HL-60 (cell line): Measurements from ENCODE around the gene ZNF547.

Source experiments
- DNase-seq, 2 experiments: peaks; one replicate each; pipeline ENCODE4 v3.0.0-alpha.2; 2010 to 2020; ENCODE audit warnings: low read depth in 1 of 2, low spot score in 1 of 2
- H3K27ac ChIP-seq: fragments of 250-450 bp; sonication (Bioruptor Pico); replicated peaks from 2 replicates; pipeline ENCODE4 v1.5.1; 2020; ENCODE audit warnings: mild to moderate bottlenecking, moderate library complexity
- H3K27me3 ChIP-seq: fragments of 250-450 bp; sonication (Bioruptor Pico); 2 replicates; pipeline ENCODE4 v1.5.1; 2021; ENCODE audit warnings: mild to moderate bottlenecking, moderate library complexity; ENCODE audit not compliant: insufficient read depth, poor library complexity, severe bottlenecking
- H3K4me3 ChIP-seq: replicated peaks from 2 replicates; pipeline ENCODE4 v1.5.1; 2011; ENCODE audit warnings: mild to moderate bottlenecking, control low read depth, low read length; ENCODE audit not compliant: insufficient read depth
- GABPA ChIP-seq: IDR thresholded peaks from 2 replicates; pipeline ENCODE4 v1.6.1; 2012; ENCODE audit warnings: low read depth
- POLR2AphosphoS5 ChIP-seq: IDR thresholded peaks from 2 replicates; pipeline ENCODE4 v1.6.1; 2012; ENCODE audit warnings: low read depth
- SPI1 ChIP-seq: IDR thresholded peaks from 2 replicates; pipeline ENCODE4 v1.6.1; 2012; ENCODE audit warnings: low read depth, mild to moderate bottlenecking, borderline replicate concordance
- TF ChIP-seq, protein P1 (sequence below): IDR thresholded peaks from one replicate; pipeline ENCODE4 v1.5.1; 2011; ENCODE audit warnings: low read length, control low read depth, inconsistent platforms; ENCODE audit not compliant: insufficient read depth
- TF ChIP-seq, protein P2 (sequence below): IDR thresholded peaks from 2 replicates; pipeline ENCODE4 v1.6.1; 2012; ENCODE audit warnings: low read depth; ENCODE audit not compliant: insufficient replicate concordance

The ZNF547 gene

DNA sequence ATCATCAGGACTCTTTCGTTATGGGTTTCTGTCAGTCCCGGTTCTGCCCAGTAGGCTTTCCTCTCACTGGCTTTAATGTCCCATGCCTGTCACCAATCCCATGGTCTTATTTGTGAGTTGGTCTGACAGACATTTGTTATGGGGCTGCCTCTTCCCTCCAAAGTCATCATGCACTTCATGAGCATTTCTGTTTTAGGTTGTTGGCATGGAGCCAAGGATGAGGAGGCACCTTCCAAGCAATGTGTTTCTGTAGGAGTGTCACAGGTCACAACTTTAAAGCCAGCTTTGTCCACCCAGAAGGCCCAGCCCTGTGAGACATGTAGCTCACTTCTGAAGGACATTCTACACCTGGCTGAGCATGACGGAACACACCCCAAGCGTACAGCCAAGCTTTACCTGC is 56.1 kb downstream of the ZNF547 start:
- H3K27ac ChIP-seq: no peak overlapping the region
- no peak for DNase-seq
- H3K4me3 ChIP-seq: no peak overlapping the region
- no peaks in the 10 kb centered on the region for H3K27me3 ChIP-seq
- TF ChIP-seq POLR2AphosphoS5: no peak
- TF ChIP-seq, protein P1, sequence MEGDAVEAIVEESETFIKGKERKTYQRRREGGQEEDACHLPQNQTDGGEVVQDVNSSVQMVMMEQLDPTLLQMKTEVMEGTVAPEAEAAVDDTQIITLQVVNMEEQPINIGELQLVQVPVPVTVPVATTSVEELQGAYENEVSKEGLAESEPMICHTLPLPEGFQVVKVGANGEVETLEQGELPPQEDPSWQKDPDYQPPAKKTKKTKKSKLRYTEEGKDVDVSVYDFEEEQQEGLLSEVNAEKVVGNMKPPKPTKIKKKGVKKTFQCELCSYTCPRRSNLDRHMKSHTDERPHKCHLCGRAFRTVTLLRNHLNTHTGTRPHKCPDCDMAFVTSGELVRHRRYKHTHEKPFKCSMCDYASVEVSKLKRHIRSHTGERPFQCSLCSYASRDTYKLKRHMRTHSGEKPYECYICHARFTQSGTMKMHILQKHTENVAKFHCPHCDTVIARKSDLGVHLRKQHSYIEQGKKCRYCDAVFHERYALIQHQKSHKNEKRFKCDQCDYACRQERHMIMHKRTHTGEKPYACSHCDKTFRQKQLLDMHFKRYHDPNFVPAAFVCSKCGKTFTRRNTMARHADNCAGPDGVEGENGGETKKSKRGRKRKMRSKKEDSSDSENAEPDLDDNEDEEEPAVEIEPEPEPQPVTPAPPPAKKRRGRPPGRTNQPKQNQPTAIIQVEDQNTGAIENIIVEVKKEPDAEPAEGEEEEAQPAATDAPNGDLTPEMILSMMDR: no peak
- TF ChIP-seq SPI1: no peak
- TF ChIP-seq GABPA: no peak
- TF ChIP-seq, protein P2, sequence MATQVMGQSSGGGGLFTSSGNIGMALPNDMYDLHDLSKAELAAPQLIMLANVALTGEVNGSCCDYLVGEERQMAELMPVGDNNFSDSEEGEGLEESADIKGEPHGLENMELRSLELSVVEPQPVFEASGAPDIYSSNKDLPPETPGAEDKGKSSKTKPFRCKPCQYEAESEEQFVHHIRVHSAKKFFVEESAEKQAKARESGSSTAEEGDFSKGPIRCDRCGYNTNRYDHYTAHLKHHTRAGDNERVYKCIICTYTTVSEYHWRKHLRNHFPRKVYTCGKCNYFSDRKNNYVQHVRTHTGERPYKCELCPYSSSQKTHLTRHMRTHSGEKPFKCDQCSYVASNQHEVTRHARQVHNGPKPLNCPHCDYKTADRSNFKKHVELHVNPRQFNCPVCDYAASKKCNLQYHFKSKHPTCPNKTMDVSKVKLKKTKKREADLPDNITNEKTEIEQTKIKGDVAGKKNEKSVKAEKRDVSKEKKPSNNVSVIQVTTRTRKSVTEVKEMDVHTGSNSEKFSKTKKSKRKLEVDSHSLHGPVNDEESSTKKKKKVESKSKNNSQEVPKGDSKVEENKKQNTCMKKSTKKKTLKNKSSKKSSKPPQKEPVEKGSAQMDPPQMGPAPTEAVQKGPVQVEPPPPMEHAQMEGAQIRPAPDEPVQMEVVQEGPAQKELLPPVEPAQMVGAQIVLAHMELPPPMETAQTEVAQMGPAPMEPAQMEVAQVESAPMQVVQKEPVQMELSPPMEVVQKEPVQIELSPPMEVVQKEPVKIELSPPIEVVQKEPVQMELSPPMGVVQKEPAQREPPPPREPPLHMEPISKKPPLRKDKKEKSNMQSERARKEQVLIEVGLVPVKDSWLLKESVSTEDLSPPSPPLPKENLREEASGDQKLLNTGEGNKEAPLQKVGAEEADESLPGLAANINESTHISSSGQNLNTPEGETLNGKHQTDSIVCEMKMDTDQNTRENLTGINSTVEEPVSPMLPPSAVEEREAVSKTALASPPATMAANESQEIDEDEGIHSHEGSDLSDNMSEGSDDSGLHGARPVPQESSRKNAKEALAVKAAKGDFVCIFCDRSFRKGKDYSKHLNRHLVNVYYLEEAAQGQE: no peak

DNA sequence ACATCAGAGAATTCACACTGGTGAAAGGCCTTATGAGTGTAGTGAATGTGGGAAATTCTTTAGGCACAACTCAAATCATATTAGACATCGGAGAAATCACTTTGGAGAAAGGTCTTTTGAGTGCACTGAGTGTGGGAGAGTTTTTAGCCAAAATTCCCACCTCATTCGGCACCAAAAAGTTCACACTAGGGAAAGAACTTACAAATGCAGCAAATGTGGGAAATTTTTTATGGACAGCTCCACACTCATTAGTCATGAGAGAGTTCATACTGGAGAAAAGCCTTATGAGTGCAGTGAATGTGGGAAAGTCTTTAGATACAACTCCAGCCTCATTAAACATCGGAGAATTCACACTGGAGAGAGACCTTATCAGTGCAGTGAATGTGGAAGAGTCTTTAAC is 57.7 kb downstream of the ZNF547 start:
- no peak for DNase-seq
- H3K4me3 ChIP-seq: no peak overlapping the region
- no peaks in the 10 kb centered on the region for H3K27me3 ChIP-seq
- no peak overlapping the region for H3K27ac ChIP-seq
- TF ChIP-seq, protein P2: no peak
- no peak for TF ChIP-seq GABPA
- TF ChIP-seq SPI1: no peak
- TF ChIP-seq POLR2AphosphoS5: no peak
- TF ChIP-seq, protein P1: no peak
